Stomach (tissue), 9 donors: Measurements from ENCODE around the gene HECA. TPM values are rescaled to one million over a fixed set of nuclear protein-coding genes. Genes with fewer than 3 reads are reported as not detected.
"Not testable (repeated sequence)": the region's sequence is repeated elsewhere in the genome, so short reads cannot be mapped to it uniquely, and the experiment has no call there.

Experiments used
- DNase-seq, 2 donors: peaks; one replicate each; pipeline versions ENCODE4 v3.0.0 to v3.0.0-alpha.2; 2013 to 2019
- H3K27ac ChIP-seq, 5 donors: fragments of 200-600 bp in 4 of 5; sonication (generic) in 4 of 5; one replicate each; pipeline ENCODE4 v1.5.1; 2013 to 2019; ENCODE audit warnings: mild to moderate bottlenecking in 1 of 5, moderate library complexity in 1 of 5
- H3K27me3 ChIP-seq, 3 donors: fragments of 200-600 bp; sonication (generic); one replicate each; pipeline ENCODE4 v1.5.1; 2017 to 2019; ENCODE audit warnings: mixed run types in 1 of 3
- H3K36me3 ChIP-seq, 4 donors: fragments of 200-600 bp; sonication (generic); 1 replicate in 3 of 4; 2 replicates in 1 of 4; pipeline ENCODE4 v1.5.1; 2016 to 2019
- H3K4me1 ChIP-seq, 4 donors: fragments of 200-600 bp; sonication (generic); one replicate each; pipeline ENCODE4 v1.5.1; 2016 to 2019
- H3K4me3 ChIP-seq, 4 donors: fragments of 200-600 bp; sonication (generic) in 3 of 4; one replicate each; pipeline ENCODE4 v1.5.1; 2016 to 2019; ENCODE audit warnings: mild to moderate bottlenecking in 1 of 4
- H3K9me3 ChIP-seq, 4 donors: fragments of 200-600 bp; sonication (generic); one replicate each; pipeline ENCODE4 v1.5.1; 2016 to 2019
- CTCF ChIP-seq, 7 experiments: fragments of 450-650 bp in 4 of 7; fragments of 200-600 bp in 3 of 7; sonication (generic) in 3 of 7; IDR thresholded peaks; one replicate each; pipeline ENCODE4 v1.5.1; 2016 to 2019; ENCODE audit warnings: antibody characterized with exemption in 7 of 7, control low read depth in 2 of 7, mild to moderate bottlenecking in 1 of 7
- EP300 ChIP-seq: sonication (generic); formaldehyde crosslinking; IDR thresholded peaks from one replicate; pipeline ENCODE4 v1.6.1; 2017; ENCODE audit warnings: antibody characterized with exemption
- POLR2A ChIP-seq, 4 donors: fragments of 450-650 bp; IDR thresholded peaks; one replicate each; pipeline ENCODE4 v1.6.1; 2016; ENCODE audit warnings: antibody characterized with exemption in 4 of 4, control low read depth in 2 of 4, mild to moderate bottlenecking in 1 of 4, moderate library complexity in 1 of 4
- POLR2AphosphoS5 ChIP-seq, 3 donors: sonication (generic); formaldehyde crosslinking; IDR thresholded peaks; one replicate each; pipeline ENCODE4 v1.6.1; 2016; ENCODE audit warnings: antibody characterized with exemption in 3 of 3
- WGBS, 5 donors: extraction: QIAGEN DNeasy Blood & Tissue Kit in 3 of 5; methylation state at CpG; one replicate each; pipeline versions ENCODE4 v1.1.5 to v1.1.7; 2013 to 2018; 5-methylcytosine and 5-hydroxymethylcytosine counted together
- intact Hi-C: fragments of 100-400 bp; cut with DNase I; formaldehyde crosslinking; loops from one replicate; pipeline ENCODE4 v1.15.1; 2023; ENCODE audit warnings: low total_unique reads
- polyA plus RNA-seq, 3 donors: library from polyadenylated mRNA; stranded (reverse); fragments of 200-250 nt; gene quantifications; one replicate each; pipeline ENCODE4 v1.2.3, GENCODE V29; 2013
- total RNA-seq, 5 donors: library from RNA; depleted of rRNA; stranded (reverse); fragments of >200 nt; gene quantifications; one replicate each; pipeline versions ENCODE4 v1.1.0 to v1.2.3, GENCODE V29; 2014 to 2016
- donor health status: healthy with polysubstance abuse.
- donor health status: Bipolar disorder and iron deficiency.
- donor health status: healthy.

Gene HECA
- total and polyA plus RNA-seq, 8 donors = 7.6 to 52.1 (median 31.0) TPM

- H3K27me3 ChIP-seq = no peaks in the 10 kb centered on the region
- intact Hi-C loops = no loop called here
- peak overlapping the region; percentile 89 to 99 (median 94) for H3K27ac ChIP-seq
- TF ChIP-seq POLR2AphosphoS5 (IDR thresholded peaks at IDR 0.05) (peak in 1 of 3 donors; percentile 4), POLR2A (IDR thresholded peaks at IDR 0.05) (no peak)
- H3K4me1 ChIP-seq = peaks cover 0 to 66% (median 41%) of the 10 kb centered on the region in 4 donors
- H3K36me3 ChIP-seq = no peaks in the 10 kb centered on the region
- 0 to 1% (median 0%) methylated on average over 42 to 76 of the region's 76 CpGs for WGBS, 5 donors
- no peaks in the 10 kb centered on the region for H3K9me3 ChIP-seq
- peak; percentile 72 to 86 for DNase-seq
- peak overlapping the region; percentile 64 to 91 (median 80) for H3K4me3 ChIP-seq
These were observed 982 bp downstream of the HECA start for GRCh38 chr6:139135578-139136545.

GRCh38 chr6:139137706-139138105, 2.8 kb downstream of the HECA start:
- no peaks in the 10 kb centered on the region for H3K36me3 ChIP-seq
- H3K27me3 ChIP-seq = no peaks in the 10 kb centered on the region
- no peak overlapping the region for H3K27ac ChIP-seq
- peaks cover 0 to 64% (median 38%) of the 10 kb centered on the region in 4 donors for H3K4me1 ChIP-seq
- H3K9me3 ChIP-seq = no peaks in the 10 kb centered on the region
- DNase-seq = no peak
- TF ChIP-seq POLR2A (IDR thresholded peaks at IDR 0.05) (no peak), CTCF (IDR thresholded peaks at IDR 0.05) (no peak), EP300 (no peak), POLR2AphosphoS5 (IDR thresholded peaks at IDR 0.05) (no peak)
- intact Hi-C loops = no loop called here
- WGBS, 5 donors = 77 to 85% (median 81%) methylated on average over 2 of the region's 2 CpGs
- peak overlapping the region in 2 of 4 donors; percentile 64 to 75 for H3K4me3 ChIP-seq

- peaks cover 6 to 74% (median 54%) of the 10 kb centered on the region in 4 donors for H3K4me1 ChIP-seq
- H3K36me3 ChIP-seq, H3K27me3 ChIP-seq, DNase-seq, intact Hi-C loops, H3K27ac ChIP-seq, H3K9me3 ChIP-seq, H3K4me3 ChIP-seq: not testable (repeated sequence)
- 89 to 93% (median 91%) methylated on average over 12 of the region's 12 CpGs for WGBS, 5 donors
These were observed 6.0 kb downstream of the HECA start for GRCh38 chr6:139140854-139141253.

GRCh38 chr6:139142262-139142661, 7.4 kb downstream of the HECA start:
- H3K9me3 ChIP-seq = no peaks in the 10 kb centered on the region
- peaks cover 9 to 79% (median 51%) of the 10 kb centered on the region in 4 donors for H3K4me1 ChIP-seq
- no peak overlapping the region for H3K4me3 ChIP-seq
- H3K36me3 ChIP-seq = no peaks in the 10 kb centered on the region
- no peak overlapping the region for H3K27ac ChIP-seq
- no peak for DNase-seq
- 86 to 99% (median 96%) methylated on average over 3 of the region's 3 CpGs for WGBS, 5 donors
- no peaks in the 10 kb centered on the region for H3K27me3 ChIP-seq
- intact Hi-C loops = no loop called here
- TF ChIP-seq POLR2AphosphoS5 (IDR thresholded peaks at IDR 0.05) (no peak), CTCF (IDR thresholded peaks at IDR 0.05) (no peak), EP300 (no peak), POLR2A (IDR thresholded peaks at IDR 0.05) (no peak)

- no peak for DNase-seq
- WGBS, 5 donors = 38 to 56% (median 43%) methylated on average over 3 of the region's 3 CpGs
- Histone ChIP-seq H3K4me3 (no peak overlapping the region), H3K36me3 (no peaks in the 10 kb centered on the region), H3K27me3 (no peaks in the 10 kb centered on the region), H3K4me1 (peaks cover 16 to 79% (median 52%) of the 10 kb centered on the region in 4 donors), H3K27ac (no peak overlapping the region), H3K9me3 (no peaks in the 10 kb centered on the region)
- intact Hi-C loops = no loop called here
- TF ChIP-seq POLR2AphosphoS5 (IDR thresholded peaks at IDR 0.05) = no peak
These were observed 8.2 kb downstream of the HECA start for GRCh38 chr6:139143111-139143510.
